Muscle of arm (tissue), 12 donors: Measurements from ENCODE around the gene MTG1. TPM values are rescaled to one million over a fixed set of nuclear protein-coding genes. Genes with fewer than 3 reads are reported as not detected.
"Not testable (repeated sequence)": the region's sequence is repeated elsewhere in the genome, so short reads cannot be mapped to it uniquely, and the experiment has no call there.

Source experiments
- DNase-seq: peaks from one replicate; pipeline ENCODE4 v3.0.0-alpha.2; 2013
- polyA plus RNA-seq, 12 donors: library from polyadenylated mRNA; unstranded; fragments of 120-200 nt; gene quantifications; one replicate each; pipeline ENCODE4 v1.2.1, GENCODE V29; 2013; ENCODE audit not compliant: insufficient read length in 12 of 12

MTG1 gene
- polyA plus RNA-seq, 12 donors = 29.2 to 54.2 (median 40.3) TPM; not detected in 1

DNA sequence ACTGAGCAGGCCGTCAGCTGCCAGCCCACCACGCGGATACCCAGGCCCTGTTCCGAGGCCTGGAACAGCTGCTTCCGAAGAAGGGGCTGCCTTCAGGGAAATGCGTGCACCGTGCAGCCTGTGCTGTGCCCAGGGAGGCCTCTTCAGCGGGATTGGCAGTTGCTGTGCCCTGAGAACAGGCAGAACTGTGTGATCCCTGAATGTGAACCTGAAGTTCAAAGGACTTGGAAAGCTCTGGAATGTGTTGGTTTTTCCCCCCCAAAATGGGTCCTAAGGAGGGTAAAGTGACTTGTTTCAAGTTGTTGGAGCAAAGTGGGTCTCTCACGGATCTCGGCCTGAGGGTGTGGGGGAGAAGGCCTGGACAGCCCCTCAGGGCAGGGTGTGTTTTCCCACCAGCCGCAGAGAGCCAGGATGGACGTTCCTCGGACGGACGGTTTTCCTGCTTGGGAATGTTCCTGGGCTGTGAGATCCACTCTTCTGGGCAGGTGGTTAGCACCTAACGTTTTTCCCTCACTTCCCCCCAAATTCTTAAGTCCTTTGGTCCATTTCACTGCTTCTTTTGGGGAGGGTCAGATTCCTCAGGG lies 28.4 kb downstream of the MTG1 start:
- DNase-seq = no peak

DNA sequence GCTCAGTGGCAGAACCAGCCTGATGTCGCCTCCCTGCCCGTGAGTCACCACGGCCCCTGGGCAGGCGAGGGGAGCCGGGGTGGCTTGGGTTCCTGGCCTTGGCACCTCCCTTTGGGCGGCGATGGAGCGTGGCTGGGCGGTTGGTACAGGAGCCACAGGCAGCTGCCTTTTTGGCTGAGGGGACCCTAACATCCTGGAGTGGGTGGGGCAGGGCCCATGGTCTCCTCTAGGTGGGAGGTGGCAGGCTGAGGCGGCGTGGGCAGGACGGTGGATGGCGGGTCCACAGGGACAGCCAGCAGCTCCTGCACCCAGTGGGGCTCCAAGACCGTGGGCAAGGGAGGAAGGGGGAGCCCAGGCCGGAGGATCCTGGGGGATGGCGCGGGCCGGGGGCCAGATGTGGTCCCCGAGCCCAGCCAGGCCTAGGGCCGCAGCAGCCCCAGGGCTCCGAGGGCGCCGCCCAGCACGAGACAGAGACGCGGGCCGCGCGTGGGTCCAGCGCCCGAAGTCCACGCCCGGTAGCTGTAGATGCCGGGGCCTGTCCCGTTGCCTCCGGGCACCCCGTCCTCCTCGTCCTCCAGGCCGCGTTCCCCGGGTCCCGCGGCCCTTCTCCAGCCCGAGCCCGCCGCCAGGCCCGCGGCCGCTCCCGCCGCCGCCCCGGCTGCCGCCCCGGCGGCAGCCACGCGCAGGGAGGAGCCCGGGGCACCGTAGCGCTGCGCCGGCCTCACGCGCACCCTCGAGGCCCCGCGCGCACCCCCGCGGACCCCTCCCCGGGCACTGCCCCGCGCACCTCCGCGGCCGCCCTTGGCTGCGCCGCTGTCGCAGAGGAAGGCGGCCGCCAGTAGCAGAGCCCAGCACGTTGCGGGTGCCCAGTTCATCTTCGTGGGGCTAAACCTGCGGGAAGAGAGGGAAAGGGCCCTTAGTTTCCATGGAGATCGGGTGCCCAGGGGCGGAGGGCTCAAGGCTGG lies 29.1 kb downstream of the MTG1 start:
- no peak for DNase-seq

GRCh38 chr10:133424102-133424501 lies 30.1 kb downstream of the MTG1 start:
- not testable (repeated sequence) for DNase-seq

GRCh38 chr10:133424601-133425000 lies 30.6 kb downstream of the MTG1 start, which contains the start of gene SPRN:
Gene SPRN, minus strand, starts transcription at chr10:133424625. Its CDS starts 944 bp downstream, at chr10:133423681.
- DNase-seq = not testable (repeated sequence)

DNA sequence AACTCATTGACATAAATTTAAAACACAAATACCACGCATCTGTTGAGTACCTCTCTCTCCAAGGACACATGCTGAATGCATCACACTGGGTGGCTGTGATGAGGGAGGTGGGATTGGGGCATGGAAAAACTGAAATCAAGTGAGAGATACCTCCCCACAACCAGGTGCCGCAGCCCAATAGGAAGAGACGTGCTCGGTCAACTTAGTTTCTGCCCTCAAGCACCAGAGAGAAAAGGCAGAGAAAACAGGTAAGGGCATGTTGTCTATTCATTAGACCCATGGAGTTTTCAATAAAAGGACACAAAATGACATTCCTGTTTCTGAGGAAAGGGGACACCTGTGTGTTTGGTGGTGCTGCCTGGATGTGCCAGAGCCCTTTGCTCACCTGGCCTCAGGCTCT lies 35.6 kb downstream of the MTG1 start:
- not testable (repeated sequence) for DNase-seq

- not testable (repeated sequence) for DNase-seq
Observed at GRCh38 chr10:133431888-133432613, 38.1 kb downstream of the MTG1 start.

GRCh38 chr10:133432789-133433188 lies 38.8 kb downstream of the MTG1 start:
- not testable (repeated sequence) for DNase-seq

DNA sequence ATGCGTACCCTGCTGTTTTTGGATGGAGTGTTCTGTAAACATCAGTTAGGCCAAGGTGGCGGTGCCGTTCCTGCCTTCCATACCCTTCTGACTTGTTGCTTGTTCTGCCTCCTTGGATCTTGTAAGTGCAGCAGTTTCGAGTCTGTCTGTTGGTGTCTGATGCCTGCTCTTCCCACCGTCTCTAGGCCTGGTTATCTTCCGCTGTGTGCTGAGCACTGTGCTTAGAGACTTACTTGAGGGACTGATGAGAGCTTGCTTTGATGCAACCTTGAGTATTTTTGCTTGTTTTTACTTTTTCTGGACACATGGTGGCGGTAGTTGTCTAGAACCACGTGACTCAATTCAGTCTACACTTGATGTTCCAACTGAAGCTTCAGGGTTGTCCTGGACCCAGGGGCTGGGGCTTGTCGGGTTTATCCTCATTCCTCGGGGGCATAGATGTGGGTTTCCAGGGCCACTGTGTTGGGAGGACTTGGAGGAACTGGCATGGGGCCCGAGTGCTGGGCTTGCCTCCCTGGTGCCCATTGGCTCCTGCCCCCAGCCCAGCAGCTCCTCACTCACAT lies 44.8 kb downstream of the MTG1 start:
- no peak for DNase-seq

DNA sequence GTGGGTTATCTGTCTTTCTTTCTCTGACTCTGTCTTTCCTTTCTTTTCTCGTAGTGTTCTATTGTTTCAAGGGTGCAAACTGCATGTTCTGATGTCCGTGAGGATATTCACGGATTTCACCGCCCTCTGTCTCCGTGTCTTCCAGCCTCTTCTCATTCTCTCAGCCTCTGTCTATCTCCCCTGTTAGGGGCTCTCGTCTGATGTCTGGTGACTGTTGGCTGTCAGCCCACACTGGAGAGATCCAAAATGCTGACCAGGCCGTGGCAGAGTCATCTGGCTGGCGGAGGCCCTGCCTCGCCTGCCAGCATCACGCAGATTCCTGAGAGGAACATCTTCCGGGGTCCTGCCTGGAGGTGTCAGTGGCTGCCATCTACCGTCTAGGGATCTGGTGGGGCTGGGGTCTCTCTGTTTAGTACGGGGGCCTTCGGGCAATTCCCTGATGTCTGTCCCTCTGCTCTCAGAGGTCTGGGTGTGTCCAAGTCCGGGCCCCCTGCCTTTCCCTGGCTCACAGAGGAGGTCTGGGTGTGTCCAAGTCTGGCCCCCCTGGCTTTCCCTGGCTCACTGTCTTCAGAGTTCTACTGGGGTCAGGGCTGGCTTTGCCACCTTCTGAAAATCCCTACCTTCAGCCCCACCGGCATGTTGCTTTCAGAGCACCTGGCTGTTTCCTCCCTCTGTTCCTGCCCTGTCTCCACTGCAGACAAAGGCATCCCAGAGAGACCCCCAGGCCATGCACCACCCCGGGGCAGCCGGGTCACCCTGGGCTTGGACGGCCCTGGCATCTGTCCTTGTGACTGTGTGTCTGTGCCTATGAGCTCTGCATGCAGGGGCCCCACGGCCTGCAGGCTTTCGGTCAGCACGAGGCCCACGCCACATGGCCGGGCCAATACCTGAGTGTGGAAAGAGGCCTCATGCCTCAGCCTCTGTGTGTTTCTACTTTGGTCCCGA lies 45.8 kb downstream of the MTG1 start:
- no peak for DNase-seq

- no peak for DNase-seq
Observed at GRCh38 chr10:133440633-133441285, 46.8 kb downstream of the MTG1 start.

DNA sequence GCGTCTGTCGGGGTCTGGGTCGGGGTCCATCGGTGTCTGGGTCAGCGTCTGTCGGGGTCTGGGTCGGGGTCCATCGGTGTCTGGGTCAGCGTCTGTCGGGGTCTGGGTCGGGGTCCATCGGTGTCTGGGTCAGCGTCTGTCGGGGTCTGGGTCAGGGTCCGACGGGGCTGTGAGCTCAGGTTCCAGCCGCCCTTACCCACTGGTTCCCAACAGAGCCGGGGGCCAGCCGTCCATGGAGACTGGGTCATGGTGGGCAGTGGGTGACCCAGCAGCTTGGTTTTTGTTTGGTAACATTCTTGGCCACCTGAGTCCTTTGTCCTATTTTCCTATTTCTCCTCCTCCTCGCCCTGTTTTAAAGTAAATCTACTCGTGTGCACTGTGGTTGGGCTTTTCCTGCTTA lies 47.4 kb downstream of the MTG1 start:
- not testable (repeated sequence) for DNase-seq

- no peak for DNase-seq
Observed at GRCh38 chr10:133441780-133442179, 47.8 kb downstream of the MTG1 start.

GRCh38 chr10:133442191-133442966 lies 48.4 kb downstream of the MTG1 start:
- DNase-seq = no peak

GRCh38 chr10:133442967-133443924 lies 49.3 kb downstream of the MTG1 start:
- no peak for DNase-seq

DNA sequence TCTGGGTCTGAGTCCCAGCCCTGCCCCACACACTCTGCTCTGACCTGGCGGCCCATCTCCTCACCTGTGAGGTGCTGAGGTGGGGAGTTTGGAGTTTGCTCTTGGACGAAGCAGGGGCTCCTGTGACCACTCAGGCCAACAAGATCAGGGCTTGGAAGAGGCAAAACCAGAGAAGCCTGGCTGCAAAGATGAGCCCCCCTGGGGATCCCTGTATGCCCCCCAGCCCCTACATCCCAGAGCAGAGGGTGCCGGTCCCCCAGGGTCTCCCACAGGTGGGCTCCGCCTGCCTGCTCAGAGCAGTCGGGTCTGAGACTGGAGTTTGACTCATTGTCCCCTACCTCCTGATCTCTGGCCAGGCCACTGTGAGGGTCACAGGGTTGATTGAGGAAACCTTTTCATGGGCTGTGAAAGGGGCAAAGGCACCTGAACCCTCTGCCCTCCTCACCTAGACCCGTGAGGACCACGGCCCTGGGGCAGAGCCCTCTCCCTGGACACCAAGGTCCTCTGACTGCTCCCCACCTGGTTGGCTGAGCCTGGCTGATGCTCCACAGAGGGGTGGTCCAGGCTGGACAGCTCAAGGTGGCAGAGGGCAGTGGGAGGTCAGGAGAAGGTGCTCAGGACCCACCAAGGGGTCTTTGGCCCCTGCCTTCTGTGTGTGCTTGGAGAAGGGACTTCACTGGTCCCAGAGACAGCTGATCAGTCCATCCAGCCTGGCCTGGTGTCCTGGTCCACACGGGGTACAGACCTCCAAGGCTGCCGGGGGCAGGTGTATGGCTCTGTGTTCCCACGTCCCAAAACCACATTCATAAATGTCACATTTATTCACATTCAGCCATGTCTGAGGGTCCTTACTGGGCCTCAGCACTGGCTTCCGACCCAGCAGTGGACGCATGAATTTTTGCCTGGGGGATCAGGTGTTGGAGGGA lies 50.6 kb downstream of the MTG1 start:
- no peak for DNase-seq

GRCh38 chr10:133445268-133445732 lies 51.3 kb downstream of the MTG1 start:
- DNase-seq = no peak
